HG03342 (cell line): Measurements from ENCODE around the gene SLC22A23.

Source experiments
- ATAC-seq: cut with Tn5 transposase; IDR thresholded peaks from one replicate; pipeline ENCODE4 v1.9.1; 2021; ENCODE audit warnings: mild to moderate bottlenecking, moderate library complexity; ENCODE audit not compliant: unreplicated experiment

Gene SLC22A23

DNA sequence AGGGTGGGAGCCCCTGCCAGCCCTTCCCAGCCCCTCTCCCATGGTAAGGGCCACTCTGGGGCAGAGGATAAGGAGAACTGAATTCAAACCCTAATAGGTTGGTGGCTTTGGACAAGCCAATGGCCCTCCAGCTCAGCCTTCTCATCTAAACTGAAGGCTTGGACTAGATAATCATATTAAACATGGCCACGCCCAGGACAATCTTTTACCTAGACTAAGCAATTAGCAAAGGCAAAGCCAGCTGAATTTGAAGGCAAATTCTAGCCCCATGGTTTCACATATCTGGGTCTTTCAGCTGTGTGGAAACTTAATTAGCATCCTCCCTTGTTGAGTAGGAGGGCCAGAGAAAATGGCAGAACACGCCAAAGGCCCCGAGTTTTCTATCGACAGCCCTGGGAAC, 10.7 kb downstream of the SLC22A23 start:
- no peak for ATAC-seq

DNA sequence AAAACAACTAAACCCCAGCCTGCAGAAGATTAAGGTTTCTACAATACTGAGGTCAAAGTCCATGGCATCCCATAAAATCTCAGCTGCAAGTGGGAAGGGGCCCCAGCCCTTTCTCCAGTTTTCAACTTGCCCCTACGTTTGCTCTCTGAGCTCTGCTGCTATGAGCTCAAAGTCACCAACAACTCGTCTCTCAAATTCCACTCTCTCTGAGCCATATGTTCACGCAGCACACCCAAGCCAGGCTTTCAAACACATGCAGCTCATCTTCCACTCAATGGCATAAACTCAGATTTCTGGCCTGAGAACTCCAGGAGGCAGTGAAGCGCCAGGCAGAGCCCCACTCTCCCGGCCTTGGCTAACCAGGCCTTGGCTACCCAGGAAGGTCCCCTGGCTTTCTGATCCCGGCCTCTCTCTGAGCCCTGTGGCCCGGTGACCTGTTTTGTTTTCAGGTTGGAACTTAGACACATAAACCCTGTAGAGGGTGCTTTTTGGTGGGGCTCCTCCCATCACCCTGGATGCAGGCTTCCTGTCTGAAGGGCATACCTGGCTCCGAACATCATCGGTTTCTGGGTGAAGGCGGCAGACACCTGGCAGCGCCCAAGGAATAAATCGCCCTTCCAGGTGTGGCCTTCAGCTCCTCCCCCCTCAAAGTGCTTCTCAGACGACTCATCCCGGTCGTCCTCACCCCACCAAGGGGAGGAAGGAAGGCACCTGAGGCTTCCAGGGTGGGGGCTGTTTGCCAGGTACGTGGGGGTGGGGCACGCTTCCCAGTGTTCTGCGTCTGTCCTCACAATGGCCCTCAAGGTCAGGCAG, 12.4 kb downstream of the SLC22A23 start:
- no peak for ATAC-seq

DNA sequence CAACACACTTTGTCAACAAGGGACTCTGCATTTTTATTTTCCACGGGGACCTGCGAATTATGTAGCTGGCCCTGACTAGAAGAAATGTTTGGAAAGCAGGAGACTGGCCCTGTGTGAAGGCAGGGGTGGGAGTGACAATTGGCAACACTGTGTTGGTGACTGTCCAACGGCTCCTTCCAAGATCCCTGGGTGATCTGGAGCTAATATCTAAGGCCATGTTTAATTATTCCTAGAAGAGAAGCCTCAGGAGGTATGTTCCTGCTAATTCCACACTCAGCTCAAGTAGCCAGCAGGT, 13.7 kb downstream of the SLC22A23 start:
- no peak for ATAC-seq

DNA sequence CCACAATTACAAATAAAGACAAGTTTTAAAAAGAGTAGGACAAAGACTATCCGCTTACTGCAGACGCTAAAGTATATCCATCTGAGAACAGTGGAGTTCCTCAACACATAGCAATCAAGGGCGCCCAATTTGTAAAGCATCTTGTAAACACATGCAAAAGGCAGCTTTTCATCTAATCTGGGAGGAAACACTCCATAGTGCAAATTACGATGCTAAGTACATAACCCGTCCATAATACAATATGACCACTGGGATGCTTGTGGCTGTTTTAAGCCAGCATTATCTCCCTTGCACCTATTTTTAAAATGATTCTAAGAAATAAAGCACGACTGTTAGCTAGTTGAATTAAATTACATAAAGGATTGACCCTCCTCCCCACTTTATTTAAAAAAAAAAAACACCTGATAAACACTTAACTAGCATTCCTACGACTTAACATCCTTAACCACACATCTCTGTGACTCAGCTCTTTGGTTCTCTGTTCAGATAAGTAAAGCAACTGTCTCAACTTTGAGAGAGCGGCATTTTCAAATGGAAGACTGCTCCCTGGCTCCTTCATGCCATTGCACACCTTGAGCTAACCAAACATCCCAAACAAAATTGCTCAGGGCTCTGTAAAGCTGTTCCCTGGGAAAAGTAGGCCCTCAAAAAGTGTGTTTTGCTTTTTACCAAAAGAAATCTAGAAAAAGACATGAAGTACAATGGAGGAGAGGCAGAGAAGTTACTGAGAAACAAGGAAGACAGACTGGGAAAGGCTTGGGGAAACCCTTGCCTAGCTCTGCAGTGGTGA, 14.2 kb downstream of the SLC22A23 start:
- no peak for ATAC-seq

DNA sequence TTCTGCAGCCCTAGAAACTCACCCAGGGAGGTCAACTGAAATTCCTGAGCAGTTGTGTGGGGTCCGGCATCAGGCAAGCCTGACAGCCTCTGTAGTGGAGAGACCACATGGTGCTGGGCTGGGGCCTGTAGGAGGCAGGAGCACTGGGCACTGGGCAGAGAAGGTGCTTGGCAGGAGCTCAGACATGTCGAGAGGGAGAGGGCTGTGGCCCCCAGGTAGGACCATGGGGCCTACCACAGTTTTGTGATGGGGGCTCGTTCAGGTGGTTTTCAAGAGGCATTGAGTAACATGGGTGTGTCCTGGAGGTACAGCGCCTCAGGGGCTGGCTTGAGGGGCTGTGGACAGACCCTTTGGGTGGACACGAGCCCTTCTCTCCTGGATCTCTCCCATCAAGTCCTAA, 15.9 kb downstream of the SLC22A23 start:
- ATAC-seq = no peak

DNA sequence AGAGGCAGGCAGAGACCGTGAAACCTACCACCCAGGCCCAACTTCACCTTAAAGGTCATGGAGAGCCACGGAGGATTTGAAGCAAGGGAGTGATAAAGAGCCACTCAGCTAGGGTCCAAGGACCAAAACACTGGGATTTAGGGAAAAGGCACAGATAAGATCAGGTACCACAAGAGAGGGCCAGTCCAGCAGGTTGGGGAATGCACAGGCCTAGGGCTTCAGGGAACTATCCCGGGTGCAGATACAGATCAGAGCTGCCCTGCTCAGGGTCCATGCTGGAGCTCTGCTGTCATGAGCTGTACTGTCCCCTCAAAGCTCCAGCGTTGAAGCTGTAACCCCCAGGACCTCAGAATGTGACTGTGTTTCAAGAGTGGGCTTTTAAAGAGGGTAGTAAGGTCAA, 16.9 kb downstream of the SLC22A23 start:
- ATAC-seq = no peak

DNA sequence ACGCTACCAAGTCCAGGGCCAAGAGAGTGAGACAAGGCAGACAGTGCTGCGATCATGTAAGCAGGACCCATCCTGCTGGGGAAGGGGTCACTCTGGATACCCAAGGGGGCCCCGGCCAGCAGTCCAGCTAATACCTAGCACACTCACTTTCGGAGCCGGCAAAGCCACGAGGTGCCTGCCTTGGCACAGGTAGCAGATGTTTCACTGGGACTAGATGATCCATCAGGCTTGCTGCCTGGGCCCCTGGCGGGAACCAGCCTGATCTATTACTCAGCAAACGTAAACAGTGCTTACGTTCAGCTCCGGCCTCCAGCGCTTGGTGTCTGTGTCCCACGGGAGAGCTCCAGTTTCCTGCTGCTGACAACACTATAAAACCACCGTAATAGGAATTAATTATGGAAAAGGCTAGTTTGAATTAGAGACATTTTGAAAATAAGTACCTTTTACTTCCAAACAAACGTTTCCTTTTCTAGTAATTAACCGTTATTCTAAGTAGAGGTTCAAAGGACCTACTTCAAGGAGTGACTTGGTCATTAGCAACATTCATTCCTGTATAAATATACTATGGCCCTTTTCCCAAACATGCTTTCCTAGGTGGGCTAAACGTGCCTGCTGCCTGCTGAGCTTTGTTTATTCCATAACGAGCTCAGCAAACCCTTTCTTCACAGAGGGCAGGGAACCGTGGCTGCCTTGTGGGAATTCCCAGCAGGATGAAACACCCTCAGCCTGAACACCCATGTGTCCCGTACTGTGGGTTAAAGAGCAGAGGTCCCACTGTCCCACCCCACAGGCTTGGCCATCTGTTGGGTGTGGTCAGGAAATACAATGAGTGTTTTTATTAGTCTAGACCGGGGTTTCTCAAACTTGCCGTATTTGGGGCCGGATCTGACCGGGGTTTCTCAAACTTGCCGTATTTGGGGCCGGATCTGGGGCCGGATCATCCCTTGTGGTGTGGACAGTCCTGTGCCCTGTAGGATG, 18.4 kb downstream of the SLC22A23 start:
- ATAC-seq = no peak

DNA sequence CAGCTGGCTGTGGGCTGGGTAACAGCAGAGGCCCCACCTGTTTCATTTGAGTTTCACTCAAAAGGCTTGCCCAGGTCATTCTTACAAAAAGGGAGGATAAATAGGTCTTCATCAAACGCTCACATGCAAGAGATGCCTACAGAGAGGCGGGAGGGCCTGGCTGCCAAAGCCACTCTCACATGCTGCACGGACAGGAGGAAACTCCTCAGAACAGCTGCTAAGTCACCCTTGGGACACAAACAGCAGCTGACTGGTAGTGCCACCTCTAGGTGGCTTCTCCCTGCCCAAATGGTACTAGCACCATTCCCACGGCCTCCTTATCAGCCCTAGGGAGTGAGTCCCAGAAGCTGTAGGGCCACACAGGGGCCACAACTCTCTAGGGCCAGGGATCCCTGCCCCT, 23.8 kb downstream of the SLC22A23 start:
- no peak for ATAC-seq

DNA sequence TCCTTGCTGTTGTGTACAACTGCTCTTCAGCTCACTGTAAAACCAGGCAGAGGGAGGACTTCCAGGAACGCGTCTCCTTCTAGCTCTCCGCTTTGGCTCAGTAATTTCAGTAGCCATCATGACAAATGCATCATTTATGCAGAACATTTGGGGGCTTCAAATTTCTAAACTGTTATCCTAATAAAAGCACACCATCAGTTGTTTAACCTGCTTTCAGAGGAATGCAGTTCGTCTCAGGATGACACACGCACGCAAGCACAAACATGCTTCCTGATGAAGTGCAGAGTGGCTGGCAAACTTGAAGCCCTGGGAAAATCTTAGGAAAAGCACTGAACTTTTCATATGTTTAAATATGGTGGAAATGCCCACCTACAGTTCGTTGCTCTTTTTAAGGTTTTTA, 24.4 kb downstream of the SLC22A23 start:
- ATAC-seq = no peak

DNA sequence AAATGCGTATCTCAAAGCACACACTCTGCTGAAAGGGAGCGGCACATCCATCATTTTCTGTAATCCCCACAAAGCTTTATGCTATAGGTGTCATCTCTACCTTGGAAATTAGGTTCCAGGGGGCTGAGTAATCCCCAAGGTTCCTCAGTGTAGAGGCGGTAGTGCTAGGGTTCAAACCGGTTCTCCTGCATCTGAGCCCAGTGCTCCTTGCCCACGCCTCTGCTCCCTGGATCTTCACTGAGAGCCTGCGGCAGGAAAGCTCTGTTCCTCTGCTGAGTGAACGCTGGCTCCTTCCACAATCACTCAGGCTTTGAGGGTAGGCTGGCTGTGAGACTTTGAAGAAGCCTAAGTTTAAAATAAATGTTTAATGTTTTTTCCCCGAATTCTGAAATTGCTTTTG, 24.9 kb downstream of the SLC22A23 start:
- no peak for ATAC-seq

DNA sequence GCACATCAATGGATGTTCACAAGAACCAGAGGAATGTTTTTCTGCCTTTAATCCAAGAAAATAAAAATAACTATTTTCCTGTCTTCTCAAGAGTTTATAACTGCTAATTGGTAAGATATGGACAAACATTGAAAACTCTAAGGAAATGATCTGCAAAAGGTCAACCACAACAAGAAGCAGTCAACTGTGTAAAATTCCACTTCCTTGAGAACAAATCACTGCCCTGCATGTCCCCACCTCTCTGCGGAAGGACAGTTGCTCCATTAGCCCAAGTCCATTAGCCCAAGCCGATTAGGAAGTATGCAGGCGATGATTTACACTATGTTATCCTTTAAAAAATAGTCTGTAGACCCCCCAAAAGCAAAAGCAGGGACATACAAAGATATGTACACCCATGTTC, 27.6 kb downstream of the SLC22A23 start:
- no peak for ATAC-seq

DNA sequence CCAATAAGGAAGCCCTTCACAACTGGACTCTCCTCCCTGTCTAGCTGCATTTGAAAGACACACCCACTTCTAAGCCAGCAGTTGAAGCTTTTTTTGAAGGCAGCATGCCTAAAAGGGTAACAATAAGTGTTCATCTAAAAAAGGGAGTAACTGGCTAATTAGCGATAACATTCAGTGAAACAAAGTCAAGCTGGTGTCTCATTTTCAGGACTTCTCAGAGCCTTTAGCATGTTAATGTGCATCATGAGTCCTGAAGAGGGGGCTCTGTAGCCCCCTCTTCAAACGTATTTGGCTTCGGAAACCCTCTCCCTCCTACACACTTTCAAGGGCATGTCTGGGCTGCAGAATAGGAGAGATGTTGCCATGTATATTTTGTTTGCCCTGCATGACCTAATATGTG, 28.1 kb downstream of the SLC22A23 start:
- no peak for ATAC-seq

DNA sequence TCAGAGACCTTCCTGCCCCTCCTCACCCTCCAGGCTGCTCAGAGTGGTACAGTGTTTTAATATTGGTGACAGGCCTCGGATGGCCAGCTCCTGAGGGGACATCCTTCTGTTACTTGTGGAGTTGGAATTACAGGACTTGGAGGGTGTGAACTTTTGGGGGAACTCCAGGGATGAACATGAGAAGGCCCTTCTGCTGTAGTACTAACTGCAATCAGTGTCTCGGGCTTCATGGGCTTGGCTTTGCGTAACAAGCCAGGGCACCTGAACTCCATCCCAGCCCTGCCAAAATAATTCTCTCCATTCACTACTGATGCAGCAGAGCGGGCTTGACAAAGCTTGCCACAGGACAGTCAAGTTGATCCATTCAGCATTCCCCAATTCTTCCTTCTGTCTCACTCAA, 28.6 kb downstream of the SLC22A23 start:
- ATAC-seq = no peak

DNA sequence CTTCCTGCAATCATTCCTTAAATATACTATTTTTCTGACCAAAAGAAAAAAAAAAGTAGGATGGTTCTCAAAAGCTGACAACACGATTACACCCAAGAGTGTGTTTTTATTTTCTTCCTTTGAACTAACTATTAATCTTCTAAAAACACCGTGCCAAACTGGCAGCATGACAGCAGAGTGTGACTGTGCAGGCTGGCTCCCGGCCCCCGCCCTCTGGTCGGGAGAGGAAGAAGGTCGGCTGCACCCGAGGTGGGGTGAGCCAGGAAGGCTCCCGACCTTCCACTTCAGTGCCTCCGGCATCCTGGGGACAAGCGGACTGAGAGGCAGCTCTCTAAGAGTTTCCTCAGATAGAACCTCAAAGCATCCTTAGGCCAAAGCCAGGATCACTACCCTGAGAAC, 29.2 kb downstream of the SLC22A23 start:
- ATAC-seq = no peak

DNA sequence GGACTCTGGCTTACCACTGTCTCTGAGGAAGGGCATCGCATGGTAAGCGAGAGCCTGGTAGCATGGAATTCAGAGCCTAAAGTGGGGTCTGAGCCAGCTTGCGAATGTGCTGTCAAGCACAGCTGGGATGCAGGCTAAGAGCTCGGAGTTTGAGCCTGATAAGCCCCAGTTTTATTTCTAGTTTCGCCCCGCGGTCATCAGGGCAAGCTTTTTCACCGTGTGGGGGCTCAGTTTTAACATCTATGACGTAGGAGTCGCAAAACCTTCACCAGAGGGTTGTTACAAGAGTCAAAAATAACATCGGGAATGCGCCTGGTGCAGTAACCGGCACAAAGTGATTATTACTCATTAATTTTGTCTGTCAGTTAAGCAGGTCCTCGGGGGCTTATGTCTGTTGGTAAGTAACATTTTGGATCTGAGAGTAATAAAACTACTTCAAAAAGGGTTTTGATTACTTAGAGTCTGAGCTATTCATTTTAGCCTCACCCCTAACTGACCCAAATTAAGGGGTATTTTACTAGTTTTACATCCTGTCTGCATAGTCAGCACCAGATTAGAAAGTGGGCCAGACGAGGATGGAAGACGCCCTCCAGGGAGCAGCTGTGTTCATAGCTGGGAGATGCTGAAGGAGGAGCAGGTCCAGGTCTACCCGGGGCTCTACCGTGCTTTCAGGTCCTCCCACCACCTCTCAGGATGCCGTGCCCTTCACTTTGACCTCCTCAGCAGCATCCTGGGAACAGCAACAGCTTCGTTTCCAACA, 29.7 kb downstream of the SLC22A23 start:
- no peak for ATAC-seq

DNA sequence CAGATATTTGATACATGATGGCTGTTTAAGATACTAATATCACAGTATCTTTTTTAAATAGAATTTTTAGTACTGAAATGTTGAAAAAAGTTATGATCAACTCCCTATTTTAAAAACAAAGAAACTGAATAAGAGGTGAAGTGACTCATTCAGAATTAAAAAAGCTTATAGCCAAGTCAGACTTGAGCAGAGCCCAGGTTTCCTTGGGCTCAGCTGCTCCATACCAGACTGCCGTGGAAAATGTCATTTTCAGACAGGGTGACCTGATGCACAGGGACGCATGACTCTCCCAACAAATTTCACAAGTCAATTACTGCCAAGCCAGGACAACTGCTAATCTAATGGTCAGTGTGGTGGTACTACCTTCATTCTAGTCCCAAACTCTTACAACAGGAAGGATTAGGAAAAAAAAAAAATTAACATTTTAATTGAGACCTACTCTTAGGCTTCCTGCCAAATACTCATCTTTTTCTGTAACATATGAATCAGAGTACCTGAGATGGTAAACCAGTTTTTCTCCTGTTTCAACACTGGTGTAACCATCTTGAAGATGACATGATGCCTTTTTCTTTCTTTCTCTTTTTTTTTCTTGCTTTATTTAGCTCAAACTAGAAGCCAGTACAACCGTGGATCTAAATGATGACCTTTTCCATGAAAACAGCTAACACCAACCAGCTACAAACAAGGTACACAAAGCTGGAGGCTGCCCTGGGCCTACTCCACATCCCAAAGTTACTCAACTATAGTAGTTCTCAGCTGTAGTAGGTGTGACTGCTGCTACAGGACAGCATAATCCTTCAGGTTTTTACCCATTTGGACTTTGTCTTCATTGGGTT, 30.5 kb downstream of the SLC22A23 start:
- ATAC-seq = no peak

DNA sequence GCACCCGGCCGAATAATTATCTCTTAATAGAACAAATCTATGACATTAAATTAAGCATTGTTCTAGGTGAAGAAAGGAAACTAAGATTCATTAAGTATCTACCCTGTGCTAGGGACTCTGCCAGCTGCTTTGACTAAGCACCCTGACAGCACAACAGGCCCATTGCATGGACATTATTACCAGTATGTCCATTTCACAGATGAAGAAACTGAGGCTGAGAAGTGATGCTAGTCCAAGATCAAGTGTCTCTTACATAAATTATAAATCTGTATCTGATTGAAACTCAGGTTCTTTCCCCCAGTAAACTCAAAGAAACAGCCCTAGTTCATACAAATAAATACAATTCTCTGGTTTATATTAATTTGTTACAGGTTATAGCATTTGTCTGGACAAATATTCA, 31.3 kb downstream of the SLC22A23 start:
- no peak for ATAC-seq

DNA sequence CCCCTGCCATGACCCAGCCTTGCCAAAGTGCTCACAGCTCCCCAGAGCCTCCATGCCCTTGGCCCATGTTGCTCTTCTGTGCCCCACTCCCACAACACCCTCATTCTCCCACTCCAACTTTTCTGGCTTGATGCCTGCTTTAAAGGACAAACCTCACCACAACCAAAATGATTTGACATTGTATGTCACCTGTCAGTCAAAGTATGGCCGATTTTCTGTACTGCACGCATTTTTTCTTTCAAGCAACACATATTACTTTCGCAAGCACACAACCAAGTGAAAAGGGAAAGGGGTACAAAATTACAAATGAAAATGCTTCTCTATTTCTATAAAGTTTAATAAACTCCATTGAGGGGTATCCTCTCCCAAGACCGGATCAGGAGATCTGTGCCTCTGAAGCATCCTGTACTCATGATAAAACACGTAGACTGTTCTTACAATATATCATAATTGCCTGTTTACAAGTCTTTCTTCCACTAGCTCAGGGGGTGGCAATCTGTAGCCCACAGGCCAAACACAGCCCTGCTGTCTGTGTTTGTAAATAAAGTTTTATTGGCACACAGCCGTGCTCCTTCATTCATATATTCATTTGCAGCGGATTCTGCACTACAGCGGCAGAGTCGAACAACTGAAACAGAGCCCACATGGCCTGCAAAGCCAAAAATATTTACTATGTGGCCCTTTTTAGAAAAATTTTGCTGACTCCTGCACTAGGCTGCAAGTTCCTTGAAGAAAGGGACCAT, 32.5 kb downstream of the SLC22A23 start:
- ATAC-seq = no peak
